CD4-positive, alpha-beta T cell treated with Interferon alpha-2 for 1 hour (primary cell): ENCODE measurements around the gene MTNR1A.

Source experiments
- DNase-seq, 2 donors: peaks; one replicate each; pipeline ENCODE4 v3.0.0-alpha.2; 2020 to 2022

MTNR1A gene

GRCh38 chr4:186554914-186555827 lies at the start of gene MTNR1A:
Gene MTNR1A (minus strand): TSS chr4:186555567. CDS start chr4:186555365, 202 bp downstream.
- no peak for DNase-seq

GRCh38 chr4:186604124-186604807 lies 48.9 kb upstream of the MTNR1A start:
- no peak for DNase-seq

- no peak for DNase-seq
Measured at GRCh38 chr4:186602978-186603377, 47.6 kb upstream of the MTNR1A start.

GRCh38 chr4:186599483-186599882 lies 44.1 kb upstream of the MTNR1A start:
- DNase-seq, result no peak

- DNase-seq, result no peak
Measured at GRCh38 chr4:186598686-186599085, 43.3 kb upstream of the MTNR1A start.

GRCh38 chr4:186596850-186597390 lies 41.6 kb upstream of the MTNR1A start:
- no peak for DNase-seq

GRCh38 chr4:186596346-186596745 lies 41.0 kb upstream of the MTNR1A start:
- DNase-seq, result no peak

- DNase-seq, result no peak
Measured at GRCh38 chr4:186593587-186593973, 38.2 kb upstream of the MTNR1A start.

GRCh38 chr4:186592966-186593586 lies 37.7 kb upstream of the MTNR1A start:
- no peak for DNase-seq

- DNase-seq, result no peak
Measured at GRCh38 chr4:186592445-186592844, 37.1 kb upstream of the MTNR1A start.

GRCh38 chr4:186591651-186592050 lies 36.3 kb upstream of the MTNR1A start:
- DNase-seq, result no peak

- no peak for DNase-seq
Measured at GRCh38 chr4:186588503-186588902, 33.1 kb upstream of the MTNR1A start.

GRCh38 chr4:186587416-186588018 lies 32.1 kb upstream of the MTNR1A start:
- DNase-seq, result peak; percentile 13 to 58

GRCh38 chr4:186586205-186586604 lies 30.8 kb upstream of the MTNR1A start:
- DNase-seq, result no peak

- DNase-seq, result no peak
Measured at GRCh38 chr4:186584912-186585311, 29.5 kb upstream of the MTNR1A start.

GRCh38 chr4:186581421-186581820 lies 26.1 kb upstream of the MTNR1A start:
- no peak for DNase-seq

- no peak for DNase-seq
Measured at GRCh38 chr4:186580669-186581068, 25.3 kb upstream of the MTNR1A start.

GRCh38 chr4:186570193-186570996 lies 15.0 kb upstream of the MTNR1A start:
- DNase-seq, result no peak

- no peak for DNase-seq
Measured at GRCh38 chr4:186569533-186570192, 14.3 kb upstream of the MTNR1A start.

- DNase-seq, result no peak
Measured at GRCh38 chr4:186566068-186566467, 10.7 kb upstream of the MTNR1A start.

- no peak for DNase-seq
Measured at GRCh38 chr4:186563761-186564160, 8.4 kb upstream of the MTNR1A start.
